OCI-LY1 (cell line): ENCODE measurements around the gene C9orf72.
A peak's percentile ranks its signal among the peaks of the same experiment; 100 is the strongest.

Source experiments
- H2AFZ ChIP-seq: fragments of 200-600 bp; sonication (generic), shearing (Covaris generic); 2 replicates; pipeline ENCODE4 v1.6.0; 2014; ENCODE audit warnings: antibody characterized with exemption, mild to moderate bottlenecking, low read length
- H3F3A ChIP-seq: fragments of 200-600 bp; sonication (generic), shearing (Covaris generic); 2 replicates; pipeline ENCODE4 v1.6.0; 2014; ENCODE audit warnings: mild to moderate bottlenecking, antibody characterized with exemption, low read length, moderate library complexity; ENCODE audit not compliant: insufficient read depth
- H3K27ac ChIP-seq: fragments of 200-600 bp; sonication (generic); 2 replicates; pipeline ENCODE4 v1.5.1; 2014; ENCODE audit warnings: low read length, mixed run types, mild to moderate bottlenecking, low read depth; ENCODE audit not compliant: poor library complexity, severe bottlenecking
- H3K27me3 ChIP-seq: fragments of 200-600 bp; sonication (generic); 2 replicates; pipeline ENCODE4 v1.6.0; 2014; ENCODE audit warnings: antibody characterized with exemption, mild to moderate bottlenecking, low read length, moderate library complexity; ENCODE audit not compliant: insufficient read depth
- H3K36me3 ChIP-seq: fragments of 200-600 bp; sonication (generic); 2 replicates; pipeline ENCODE4 v1.6.1; 2014; ENCODE audit warnings: mild to moderate bottlenecking, antibody characterized with exemption, low read length, moderate library complexity, mixed read lengths; ENCODE audit not compliant: insufficient read depth
- H3K4me1 ChIP-seq: fragments of 200-600 bp; sonication (generic); 2 replicates; pipeline ENCODE4 v1.5.1; 2014; ENCODE audit warnings: mild to moderate bottlenecking, low read length, moderate library complexity; ENCODE audit not compliant: insufficient read depth, severe bottlenecking
- H3K4me2 ChIP-seq: fragments of 200-600 bp; sonication (generic), shearing (Covaris generic); 2 replicates; pipeline ENCODE4 v1.6.1; 2014; ENCODE audit warnings: low read length
- H3K4me3 ChIP-seq: fragments of 200-600 bp; sonication (generic); 2 replicates; pipeline ENCODE4 v1.5.1; 2014; ENCODE audit warnings: low read length, low read depth, mild to moderate bottlenecking, mixed read lengths; ENCODE audit not compliant: poor library complexity, severe bottlenecking
- H3K79me2 ChIP-seq: fragments of 200-600 bp; shearing (Covaris generic); 2 replicates; pipeline ENCODE4 v1.6.1; 2016; ENCODE audit warnings: mixed run types, low read length, mixed read lengths; ENCODE audit not compliant: insufficient read depth
- H3K9ac ChIP-seq: fragments of 200-600 bp; sonication (generic), shearing (Covaris generic); 2 replicates; pipeline ENCODE4 v1.6.1; 2014; ENCODE audit warnings: mild to moderate bottlenecking, low read length, mixed read lengths
- H3K9me2 ChIP-seq: fragments of 200-600 bp; sonication (generic), shearing (Covaris generic); 2 replicates; pipeline ENCODE4 v1.6.1; 2014; ENCODE audit warnings: low read depth, mild to moderate bottlenecking, low read length, mixed read lengths
- H3K9me3 ChIP-seq: fragments of 200-600 bp; shearing (Covaris generic); 2 replicates; pipeline ENCODE4 v1.6.1; 2014; ENCODE audit warnings: low read length, mixed read lengths
- H4K20me1 ChIP-seq: fragments of 200-600 bp; sonication (generic), shearing (Covaris generic); 2 replicates; pipeline ENCODE4 v1.6.0; 2016; ENCODE audit warnings: mild to moderate bottlenecking, low read length; ENCODE audit not compliant: insufficient read depth
- EZH2 ChIP-seq: fragments of 200-600 bp; sonication (generic), shearing (Covaris generic); IDR thresholded peaks from 2 replicates; pipeline ENCODE4 v1.8.0; 2017; ENCODE audit warnings: borderline replicate concordance, mixed run types, mild to moderate bottlenecking, antibody characterized with exemption, low read length, moderate library complexity, mixed read lengths
- TF ChIP-seq, protein P1 (sequence below): fragments of 200-600 bp; sonication (generic), shearing (Covaris generic); IDR thresholded peaks from 2 replicates; pipeline ENCODE4 v1.5.1; 2017; ENCODE audit warnings: mild to moderate bottlenecking, antibody characterized with exemption, low read length, moderate library complexity, mixed read lengths

Gene C9orf72

DNA sequence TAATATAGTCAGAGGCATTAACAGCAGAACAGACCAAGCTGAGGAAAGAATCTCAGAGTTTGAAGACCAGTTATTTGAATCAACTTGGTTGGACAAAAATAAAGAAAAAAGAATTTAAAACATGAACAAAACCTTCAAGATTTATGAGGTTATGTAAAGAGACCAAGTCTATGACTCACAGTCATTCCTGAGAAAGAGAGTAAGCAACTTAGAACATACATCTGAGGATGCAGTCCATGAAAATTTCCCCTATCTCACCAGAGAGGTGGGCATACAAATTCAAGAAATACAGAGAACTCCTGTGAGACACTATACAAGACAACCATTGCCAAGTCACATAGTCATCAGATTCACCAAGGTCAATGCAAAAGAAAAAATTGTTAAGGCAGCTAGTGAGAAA, 17.4 kb upstream of the C9orf72 start:
- H3K79me2 ChIP-seq: no peaks in the 10 kb centered on the region
- 0 out of 2 replicates have a peak, but pooled peaks cover 5% of the 10 kb centered on the region for H3K9me3 ChIP-seq
- H2AFZ ChIP-seq: no peak overlapping the region
- no peak overlapping the region for H3K4me3 ChIP-seq
- no peak overlapping the region for H3K4me2 ChIP-seq
- H3K9ac ChIP-seq: no peak overlapping the region
- no peak for TF ChIP-seq EZH2
- H3K9me2 ChIP-seq: no peaks in the 10 kb centered on the region
- H3K27ac ChIP-seq: no peak overlapping the region
- no peaks in the 10 kb centered on the region for H3F3A ChIP-seq
- H3K27me3 ChIP-seq: 0 out of 2 replicates have a peak, but pooled peaks cover under 1% of the 10 kb centered on the region
- peaks cover 10% of the 10 kb centered on the region for H3K4me1 ChIP-seq
- no peaks in the 10 kb centered on the region for H3K36me3 ChIP-seq
- H4K20me1 ChIP-seq: no peaks in the 10 kb centered on the region

DNA sequence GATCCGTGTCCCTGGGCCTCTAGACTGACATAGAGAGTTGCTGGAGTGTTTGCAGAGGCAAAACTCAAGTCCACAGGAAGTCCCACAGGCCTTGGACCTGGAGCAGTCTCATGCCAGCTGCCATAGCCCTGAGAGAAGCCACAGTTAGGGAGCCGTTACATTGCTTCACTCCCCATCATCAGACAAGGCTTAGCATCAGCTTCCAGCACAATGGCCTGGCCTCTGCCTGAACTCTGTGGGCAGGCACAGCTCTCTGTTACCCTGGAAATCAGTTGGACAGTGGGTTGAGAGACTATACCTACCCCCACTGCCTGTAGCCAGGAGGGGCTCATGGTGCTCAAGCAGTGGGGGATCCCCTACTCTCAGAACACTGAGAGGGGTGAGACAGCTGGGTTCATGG, 16.2 kb upstream of the C9orf72 start:
- Histone ChIP-seq H3K36me3 (no peaks in the 10 kb centered on the region), H3K9me2 (no peaks in the 10 kb centered on the region), H3K4me1 (peaks cover 10% of the 10 kb centered on the region), H3F3A (no peaks in the 10 kb centered on the region), H3K9me3 (0 out of 2 replicates have a peak, but pooled peaks cover 5% of the 10 kb centered on the region), H3K27me3 (no peaks in the 10 kb centered on the region), H4K20me1 (no peaks in the 10 kb centered on the region), H2AFZ (no peak overlapping the region), H3K9ac (no peak overlapping the region), H3K4me2 (no peak overlapping the region), H3K4me3 (no peak overlapping the region), H3K27ac (no peak overlapping the region), H3K79me2 (no peaks in the 10 kb centered on the region)
- TF ChIP-seq, protein P1, sequence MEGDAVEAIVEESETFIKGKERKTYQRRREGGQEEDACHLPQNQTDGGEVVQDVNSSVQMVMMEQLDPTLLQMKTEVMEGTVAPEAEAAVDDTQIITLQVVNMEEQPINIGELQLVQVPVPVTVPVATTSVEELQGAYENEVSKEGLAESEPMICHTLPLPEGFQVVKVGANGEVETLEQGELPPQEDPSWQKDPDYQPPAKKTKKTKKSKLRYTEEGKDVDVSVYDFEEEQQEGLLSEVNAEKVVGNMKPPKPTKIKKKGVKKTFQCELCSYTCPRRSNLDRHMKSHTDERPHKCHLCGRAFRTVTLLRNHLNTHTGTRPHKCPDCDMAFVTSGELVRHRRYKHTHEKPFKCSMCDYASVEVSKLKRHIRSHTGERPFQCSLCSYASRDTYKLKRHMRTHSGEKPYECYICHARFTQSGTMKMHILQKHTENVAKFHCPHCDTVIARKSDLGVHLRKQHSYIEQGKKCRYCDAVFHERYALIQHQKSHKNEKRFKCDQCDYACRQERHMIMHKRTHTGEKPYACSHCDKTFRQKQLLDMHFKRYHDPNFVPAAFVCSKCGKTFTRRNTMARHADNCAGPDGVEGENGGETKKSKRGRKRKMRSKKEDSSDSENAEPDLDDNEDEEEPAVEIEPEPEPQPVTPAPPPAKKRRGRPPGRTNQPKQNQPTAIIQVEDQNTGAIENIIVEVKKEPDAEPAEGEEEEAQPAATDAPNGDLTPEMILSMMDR: no peak
- TF ChIP-seq EZH2: no peak

DNA sequence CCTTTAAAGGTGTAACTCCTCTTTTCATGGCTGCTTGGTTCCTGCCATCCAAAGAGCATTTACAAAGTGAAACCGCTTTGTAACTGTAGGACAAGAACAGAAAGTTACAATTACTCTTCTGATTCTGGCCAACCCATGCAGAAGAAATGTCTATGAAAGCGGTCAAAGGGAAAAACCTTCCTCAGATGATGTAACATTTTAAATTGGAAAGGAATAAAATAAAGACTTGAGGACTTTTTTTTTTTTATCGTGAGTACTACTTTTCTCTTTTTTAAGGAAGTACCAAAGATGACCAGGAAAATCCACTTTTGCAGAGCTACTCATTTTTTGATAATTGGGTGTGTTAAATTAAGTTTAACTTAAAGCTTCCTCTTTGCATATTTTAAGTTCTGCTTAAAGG, 13.0 kb upstream of the C9orf72 start:
- H3K27ac ChIP-seq: no peak overlapping the region
- no peaks in the 10 kb centered on the region for H3K79me2 ChIP-seq
- H3K4me2 ChIP-seq: peak overlapping the region; percentile 49
- no peaks in the 10 kb centered on the region for H3K36me3 ChIP-seq
- H2AFZ ChIP-seq: no peak overlapping the region
- H3F3A ChIP-seq: no peaks in the 10 kb centered on the region
- 0 out of 2 replicates have a peak, but pooled peaks cover 5% of the 10 kb centered on the region for H3K9me3 ChIP-seq
- H3K27me3 ChIP-seq: no peaks in the 10 kb centered on the region
- no peak overlapping the region; the same call in 1 of the 2 replicates for H3K9ac ChIP-seq
- peak overlapping the region; percentile 10 for H3K4me3 ChIP-seq
- peaks cover 10% of the 10 kb centered on the region for H3K4me1 ChIP-seq
- no peaks in the 10 kb centered on the region for H3K9me2 ChIP-seq
- no peaks in the 10 kb centered on the region for H4K20me1 ChIP-seq
- TF ChIP-seq, protein P1: no peak
- TF ChIP-seq EZH2: no peak

DNA sequence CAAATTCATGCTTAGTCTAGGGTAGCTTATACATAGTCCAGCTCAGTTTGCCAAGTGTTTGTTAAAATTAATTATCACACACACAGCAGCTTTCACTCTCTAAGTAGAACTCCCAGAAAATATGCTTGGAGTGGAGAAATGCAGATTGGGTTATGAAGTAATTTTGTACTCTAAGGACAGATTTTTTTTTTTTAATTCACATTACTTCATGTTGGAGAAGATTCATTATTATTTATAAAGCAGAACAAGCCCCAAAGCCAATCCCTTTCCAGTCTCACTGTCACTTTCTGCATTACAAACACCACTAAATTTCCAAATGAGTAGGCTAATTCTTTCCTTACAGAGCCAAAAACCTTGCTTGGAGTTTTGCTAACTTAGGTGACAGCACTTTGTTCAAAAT, 11.7 kb upstream of the C9orf72 start:
- H3K27me3 ChIP-seq: no peaks in the 10 kb centered on the region
- no peaks in the 10 kb centered on the region for H3K36me3 ChIP-seq
- no peak overlapping the region for H2AFZ ChIP-seq
- H3K9ac ChIP-seq: no peak overlapping the region
- no peaks in the 10 kb centered on the region for H3K9me2 ChIP-seq
- H4K20me1 ChIP-seq: no peaks in the 10 kb centered on the region
- TF ChIP-seq, protein P1: no peak
- no peak for TF ChIP-seq EZH2
- H3K79me2 ChIP-seq: no peaks in the 10 kb centered on the region
- H3K4me1 ChIP-seq: peaks cover 10% of the 10 kb centered on the region
- no peaks in the 10 kb centered on the region for H3F3A ChIP-seq
- no peak overlapping the region for H3K4me2 ChIP-seq
- no peak overlapping the region for H3K27ac ChIP-seq
- no peak overlapping the region for H3K4me3 ChIP-seq
- no peaks in the 10 kb centered on the region for H3K9me3 ChIP-seq
